ENCODE data around the gene KMT2D.

DNA sequence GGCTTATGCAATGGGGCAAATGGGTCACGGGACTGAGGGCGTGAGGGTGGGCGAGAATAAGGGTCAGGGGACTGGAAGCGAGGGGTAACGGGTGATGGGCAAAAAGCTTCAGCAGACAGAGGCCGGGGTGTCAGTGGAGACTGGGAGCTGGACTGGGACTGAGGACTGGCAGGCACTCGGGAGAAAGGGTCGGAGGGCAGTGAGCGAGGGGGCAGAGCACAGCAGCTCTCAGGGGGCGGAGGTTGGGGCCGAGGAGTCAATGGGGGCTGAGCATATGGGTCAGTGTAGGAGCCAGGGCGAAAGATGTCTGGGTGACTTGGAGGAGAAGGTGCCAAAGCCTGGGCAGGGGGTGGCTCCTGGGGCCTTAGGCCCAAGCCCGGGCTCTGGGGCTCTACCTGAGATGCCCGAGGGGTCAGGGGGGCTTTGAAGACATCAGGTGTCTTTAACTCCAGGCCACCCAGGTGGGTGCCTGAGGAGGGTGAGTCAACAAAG, 20.2 kb downstream of the KMT2D start:
- no peak for TF ChIP-seq EZH2 (IDR thresholded peaks at IDR 0.05; ENCODE audit: insufficient read depth, poor library complexity, severe bottlenecking)
- no peak for TF ChIP-seq EZH2phosphoT487 (IDR thresholded peaks at IDR 0.05; ENCODE audit: insufficient read depth, low read depth)

Data from GM23248 (cell line).